Measurements from ENCODE around the gene NUP85.

The NUP85 gene

DNA sequence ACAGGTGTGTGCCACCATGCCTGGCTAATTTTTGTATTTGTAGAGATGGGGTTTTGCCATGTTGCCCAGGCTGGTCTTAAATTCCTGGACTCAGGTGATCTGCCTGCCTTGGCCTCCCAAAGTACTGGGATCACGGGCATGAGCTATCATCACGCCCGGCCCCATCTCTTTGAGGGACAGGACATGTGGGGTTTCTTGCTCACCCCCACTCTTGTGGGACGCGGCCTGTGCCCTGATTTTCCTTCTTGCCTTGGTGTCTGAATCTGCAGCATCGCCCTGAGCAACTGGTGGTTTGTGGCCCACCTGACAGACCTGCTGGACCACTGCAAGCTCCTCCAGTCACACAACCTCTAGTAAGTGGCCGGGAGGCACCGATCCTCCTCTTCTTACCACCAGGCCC is 25.6 kb downstream of the NUP85 start:
- TF ChIP-seq, protein P1, sequence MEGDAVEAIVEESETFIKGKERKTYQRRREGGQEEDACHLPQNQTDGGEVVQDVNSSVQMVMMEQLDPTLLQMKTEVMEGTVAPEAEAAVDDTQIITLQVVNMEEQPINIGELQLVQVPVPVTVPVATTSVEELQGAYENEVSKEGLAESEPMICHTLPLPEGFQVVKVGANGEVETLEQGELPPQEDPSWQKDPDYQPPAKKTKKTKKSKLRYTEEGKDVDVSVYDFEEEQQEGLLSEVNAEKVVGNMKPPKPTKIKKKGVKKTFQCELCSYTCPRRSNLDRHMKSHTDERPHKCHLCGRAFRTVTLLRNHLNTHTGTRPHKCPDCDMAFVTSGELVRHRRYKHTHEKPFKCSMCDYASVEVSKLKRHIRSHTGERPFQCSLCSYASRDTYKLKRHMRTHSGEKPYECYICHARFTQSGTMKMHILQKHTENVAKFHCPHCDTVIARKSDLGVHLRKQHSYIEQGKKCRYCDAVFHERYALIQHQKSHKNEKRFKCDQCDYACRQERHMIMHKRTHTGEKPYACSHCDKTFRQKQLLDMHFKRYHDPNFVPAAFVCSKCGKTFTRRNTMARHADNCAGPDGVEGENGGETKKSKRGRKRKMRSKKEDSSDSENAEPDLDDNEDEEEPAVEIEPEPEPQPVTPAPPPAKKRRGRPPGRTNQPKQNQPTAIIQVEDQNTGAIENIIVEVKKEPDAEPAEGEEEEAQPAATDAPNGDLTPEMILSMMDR (conservative IDR thresholded peaks at IDR 0.05): no peak
- no peak overlapping the region for H3K27ac ChIP-seq

DNA sequence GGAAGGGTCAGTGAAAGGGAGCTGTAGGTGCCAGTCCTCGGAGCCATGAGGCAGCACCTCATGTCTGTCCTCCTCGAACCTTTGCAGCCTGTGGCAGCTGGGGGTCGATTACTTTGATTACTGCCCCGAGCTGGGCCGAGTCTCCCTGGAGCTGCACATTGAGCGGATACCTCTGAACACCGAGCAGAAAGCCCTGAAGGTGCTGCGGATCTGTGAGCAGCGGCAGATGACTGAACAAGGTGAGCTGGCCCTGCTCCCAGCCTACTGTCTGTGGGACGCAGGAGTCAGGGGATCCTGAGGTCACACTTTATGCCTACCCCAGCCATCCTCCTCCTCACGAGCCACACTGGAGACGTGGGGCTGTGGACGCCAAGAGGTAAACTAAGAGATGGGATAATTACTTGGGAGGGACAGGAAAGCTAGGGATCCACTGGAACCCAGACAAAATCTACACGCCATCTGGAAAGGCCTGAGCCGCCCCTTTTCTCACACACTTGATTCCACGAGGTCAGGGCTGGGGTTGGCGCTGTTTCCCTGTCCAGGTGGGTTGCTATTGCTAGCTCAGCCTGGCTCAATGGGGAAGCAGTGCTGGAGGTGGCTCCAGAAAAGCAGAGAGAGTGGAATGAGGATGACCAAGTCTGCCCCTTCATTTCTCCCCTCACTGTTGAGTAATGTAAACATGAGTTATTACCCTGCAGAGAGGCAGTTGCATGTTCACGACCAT is 26.4 kb downstream of the NUP85 start:
- TF ChIP-seq, protein P1 (conservative IDR thresholded peaks at IDR 0.05): no peak
- no peak overlapping the region for H3K27ac ChIP-seq

DNA sequence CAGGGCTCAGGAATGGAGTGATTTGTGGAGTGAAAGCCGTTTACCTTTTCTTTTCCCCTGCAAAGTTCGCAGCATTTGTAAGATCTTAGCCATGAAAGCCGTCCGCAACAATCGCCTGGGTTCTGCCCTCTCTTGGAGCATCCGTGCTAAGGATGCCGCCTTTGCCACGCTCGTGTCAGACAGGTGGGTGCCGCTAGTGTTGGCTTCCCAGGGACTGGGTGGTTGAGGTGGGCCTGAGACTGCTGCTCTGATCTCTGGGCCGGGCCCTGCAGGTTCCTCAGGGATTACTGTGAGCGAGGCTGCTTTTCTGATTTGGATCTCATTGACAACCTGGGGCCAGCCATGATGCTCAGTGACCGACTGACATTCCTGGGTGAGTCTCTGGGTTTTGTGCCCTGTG is 27.3 kb downstream of the NUP85 start:
- H3K27ac ChIP-seq: no peak overlapping the region
- TF ChIP-seq, protein P1 (conservative IDR thresholded peaks at IDR 0.05): no peak

DNA sequence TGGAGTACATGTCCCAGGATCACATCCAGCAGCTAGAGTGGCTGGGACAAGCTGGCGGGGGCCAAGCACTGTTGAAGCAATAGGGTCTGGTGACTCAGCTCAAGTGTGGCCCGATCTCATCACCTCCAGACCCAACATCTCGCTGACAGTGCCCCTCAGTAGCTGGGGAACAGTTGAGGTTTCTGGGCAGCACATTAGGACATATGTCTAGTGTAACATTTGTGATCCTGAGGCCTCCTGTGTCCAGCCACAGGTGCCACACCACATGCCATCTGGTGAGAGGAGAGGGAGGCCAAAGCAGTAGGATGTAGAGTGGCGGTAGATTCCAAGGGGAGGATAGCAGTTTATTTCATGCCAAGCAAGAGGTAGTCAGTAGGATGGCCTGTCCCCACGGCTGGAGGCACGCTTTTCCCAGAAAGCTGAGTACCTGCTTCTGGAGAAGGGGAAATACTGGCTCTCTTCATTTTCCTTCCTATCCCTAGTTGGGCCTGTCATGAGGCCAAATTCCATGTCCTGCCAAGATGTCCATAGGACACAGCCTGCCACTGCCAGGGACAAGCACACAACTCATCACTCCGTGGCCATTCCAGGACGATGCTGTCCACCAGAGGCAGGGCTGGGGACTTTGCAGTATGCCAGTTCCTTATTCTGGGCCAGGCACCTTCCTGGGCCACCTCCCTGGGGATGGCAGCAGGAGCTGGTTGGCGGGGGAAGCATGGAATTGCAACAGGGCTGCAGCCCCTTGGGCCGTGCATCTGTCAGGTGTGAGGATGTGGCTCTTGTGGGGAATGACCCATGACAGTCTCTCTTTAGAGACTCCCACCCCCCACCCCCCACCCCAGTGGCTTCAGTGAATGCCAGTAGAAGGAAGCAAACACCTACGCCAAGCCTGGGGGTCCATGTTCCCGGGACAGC is 31.9 kb downstream of the NUP85 start:
- H3K27ac ChIP-seq: no peak overlapping the region
- TF ChIP-seq, protein P1 (conservative IDR thresholded peaks at IDR 0.05): no peak

DNA sequence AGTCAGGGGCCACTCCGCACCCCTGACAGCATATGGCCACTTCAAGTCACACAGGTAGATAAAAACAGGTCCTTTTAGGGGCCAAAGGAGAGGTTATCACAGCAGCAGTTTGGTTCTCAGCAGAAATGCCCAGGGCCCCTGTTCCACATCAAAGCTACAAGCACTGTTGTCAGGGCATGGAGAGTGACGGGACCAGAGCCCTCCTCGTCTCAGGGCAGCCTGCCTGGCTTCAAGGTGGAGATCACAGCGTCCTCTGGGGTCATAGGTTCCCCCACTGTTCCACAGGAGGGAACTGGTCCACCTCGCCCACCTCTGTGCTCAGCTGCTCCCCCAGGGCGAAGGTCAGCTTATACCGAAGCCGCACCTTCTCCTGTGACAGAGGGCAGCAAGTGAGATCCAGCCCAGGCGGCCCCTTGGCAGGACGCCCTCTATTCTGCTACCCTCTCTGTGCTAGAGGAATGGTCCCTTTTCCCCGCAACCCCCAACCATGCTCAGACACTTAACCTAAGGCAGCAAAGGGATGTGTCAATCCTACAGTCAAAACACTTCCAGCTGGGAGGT is 32.6 kb downstream of the NUP85 start:
- TF ChIP-seq, protein P1 (conservative IDR thresholded peaks at IDR 0.05): no peak
- no peak overlapping the region for H3K27ac ChIP-seq

DNA sequence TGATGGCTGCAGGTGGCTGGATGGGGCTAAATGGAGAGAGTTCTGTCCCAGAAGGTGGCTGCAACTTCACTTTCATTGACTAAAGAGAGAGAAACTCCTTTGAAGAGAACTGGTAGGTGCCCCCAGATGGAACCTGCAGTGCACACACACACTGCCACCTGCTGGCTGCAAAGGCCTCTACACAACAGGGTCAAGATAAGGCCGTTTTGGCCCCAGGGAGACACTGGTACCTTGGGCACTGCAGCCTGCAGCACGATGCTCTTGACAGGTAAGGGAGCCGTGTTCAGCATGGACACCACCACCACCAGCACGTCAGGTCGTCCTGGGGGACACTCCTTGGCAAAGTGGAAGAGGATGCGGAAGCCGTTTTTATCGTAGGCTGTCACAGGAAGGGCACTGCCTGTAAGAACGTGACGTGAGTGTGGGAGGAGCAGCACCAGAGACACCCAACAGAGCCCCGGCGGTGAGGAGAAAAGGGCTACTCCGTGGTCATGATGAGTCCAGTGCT is 33.3 kb downstream of the NUP85 start:
- no peak overlapping the region for H3K27ac ChIP-seq
- TF ChIP-seq, protein P1 (conservative IDR thresholded peaks at IDR 0.05): peak; percentile 91

DNA sequence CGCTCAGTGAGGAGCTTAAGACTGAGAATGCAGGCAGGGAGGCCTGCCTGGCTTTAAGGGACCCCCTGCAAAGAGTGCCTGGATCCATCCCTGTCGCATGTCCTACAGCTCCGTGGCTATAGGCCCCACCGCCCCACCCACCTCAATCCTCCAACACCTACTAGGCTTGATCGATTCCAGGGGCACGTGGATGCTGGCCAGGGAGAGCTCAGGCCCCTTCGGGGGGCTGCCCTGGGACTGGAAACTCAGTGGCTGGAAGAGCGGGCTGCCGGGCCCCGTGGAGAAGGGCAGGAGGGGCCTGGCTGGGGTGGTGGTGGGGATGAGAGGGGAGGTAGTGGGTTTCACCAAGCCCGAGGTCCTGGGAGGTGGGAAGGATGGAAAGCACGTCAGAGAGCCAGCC is 33.7 kb downstream of the NUP85 start:
- H3K27ac ChIP-seq: no peak overlapping the region
- TF ChIP-seq, protein P1 (conservative IDR thresholded peaks at IDR 0.05): no peak
